Measurements from ENCODE around the gene BOD1.

- TF ChIP-seq CTCF (IDR thresholded peaks at IDR 0.05 in 4 of 5, conservative IDR thresholded peaks at IDR 0.05 in 1 of 5) (no peak), POLR2A (IDR thresholded peaks at IDR 0.05) (no peak)
Observed at GRCh38 chr5:173620784-173621183, 4.3 kb upstream of the BOD1 start.
